ENCODE data around the gene PAGE2.

GRCh38 chrX:55119271-55119670, 30.5 kb downstream of the PAGE2 start:
- no peak for TF ChIP-seq EZH2 (IDR thresholded peaks at IDR 0.05; ENCODE audit: low read length, unreplicated experiment)
- TF ChIP-seq EZH2phosphoT487 (IDR thresholded peaks at IDR 0.05; ENCODE audit: borderline replicate concordance, low read length) = no peak
